ENCODE data around the gene ALKAL2.

- TF ChIP-seq CTCF (IDR thresholded peaks at IDR 0.05; ENCODE audit: low read length) (no peak), EZH2 (IDR thresholded peaks at IDR 0.05; ENCODE audit: borderline replicate concordance, low read length) (no peak)
Observed at GRCh38 chr2:233030-233429, 54.9 kb downstream of the ALKAL2 start.

Measured in OCI-LY1 (cell line).